BJ (cell line): Measurements from ENCODE around the gene MET. TPM values are rescaled to one million over a fixed set of nuclear protein-coding genes. Genes with fewer than 3 reads are reported as not detected.

Experiments used
- CTCF ChIA-PET: fragments of 350-600 bp; formaldehyde crosslinking; extraction: SDS; loops from one replicate; lab custom pipeline; 2021; ENCODE audit warnings: antibody characterized with exemption, inconsistent platforms; lab: Yijun Ruan, JAX
- POLR2A ChIA-PET: fragments of 300-600 bp; sonication (Branson Sonifier 250); formaldehyde crosslinking; extraction: SDS; loops from one replicate; lab custom pipeline; 2021; ENCODE audit warnings: antibody characterized with exemption; lab: Charles Lee
- DNase-seq: peaks from one replicate; pipeline ENCODE4 v3.0.0-alpha.2; 2011; ENCODE audit warnings: low read depth
- H3K27me3 ChIP-seq: 2 replicates; pipeline ENCODE4 v1.6.0; 2011; ENCODE audit warnings: low read length; ENCODE audit not compliant: control insufficient read depth, insufficient read depth
- H3K36me3 ChIP-seq: 2 replicates; pipeline ENCODE4 v1.5.1; 2011; ENCODE audit warnings: low read length; ENCODE audit not compliant: control insufficient read depth, insufficient read depth
- H3K4me3 ChIP-seq: 2 replicates; pipeline ENCODE4 v1.5.1; 2011; ENCODE audit warnings: low read depth, mild to moderate bottlenecking, control low read depth, low read length
- polyA plus RNA-seq: library from polyadenylated mRNA; depleted of rRNA; stranded (reverse); fragments of >200 nt; gene quantifications from 2 replicates; pipeline ENCODE4 v1.2.3, GENCODE V29; 2011
- TF ChIP-seq, protein P1 (sequence below): IDR thresholded peaks from 2 replicates; pipeline ENCODE4 v1.5.1; 2011; ENCODE audit warnings: low read depth, mild to moderate bottlenecking, control low read depth, inconsistent platforms, low read length, moderate library complexity; ENCODE audit not compliant: insufficient read depth

Gene MET
- polyA plus RNA-seq, 1 experiment = 68.3 TPM

DNA sequence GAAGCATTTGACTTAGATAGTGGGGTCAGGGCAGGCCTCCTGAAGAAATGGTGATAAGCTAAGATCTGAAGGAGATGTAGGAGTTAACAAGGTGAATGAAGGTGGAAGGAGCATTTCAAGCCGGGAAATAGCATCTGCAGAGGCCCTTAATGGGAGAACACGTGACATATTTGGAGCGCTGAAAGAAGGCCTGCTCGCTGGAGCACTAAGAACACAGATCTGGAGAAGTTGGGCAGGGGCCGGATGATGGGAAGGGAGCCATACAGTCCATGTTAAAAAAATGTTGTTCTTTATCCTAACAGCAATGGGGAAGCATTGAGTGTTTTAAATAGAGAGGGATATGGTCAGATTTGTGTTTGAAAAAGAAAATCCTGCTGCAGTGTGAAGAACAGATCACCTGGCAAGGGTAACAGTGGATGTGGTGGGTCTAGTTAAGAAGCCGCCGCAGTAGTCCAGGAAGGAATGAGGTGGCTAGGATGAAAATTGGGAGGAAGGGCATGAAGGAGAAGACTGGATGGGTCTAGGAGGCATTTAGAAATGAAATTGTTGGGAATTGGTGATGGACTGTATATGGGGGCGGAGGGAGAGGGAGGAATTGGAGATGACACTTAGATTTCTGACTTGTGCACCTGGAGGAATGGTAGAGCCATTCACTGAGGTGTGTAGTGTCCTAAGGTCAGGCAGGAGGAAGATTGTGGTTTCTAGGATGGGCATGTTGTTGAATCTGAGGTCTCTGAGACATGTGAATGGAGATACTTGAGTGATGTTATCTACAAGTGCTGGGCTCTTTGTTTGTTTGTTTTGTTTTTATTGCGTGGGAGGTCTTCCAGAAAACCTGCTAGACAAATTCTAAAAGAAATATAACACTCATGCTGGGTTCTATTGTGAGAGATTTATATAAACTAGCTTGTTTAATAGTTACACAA, 58.4 kb downstream of the MET start:
- Histone ChIP-seq H3K27me3 (no peaks in the 10 kb centered on the region), H3K4me3 (no peak overlapping the region), H3K36me3 (no peaks in the 10 kb centered on the region)
- DNase-seq = no peak
- ChIA-PET POLR2A (no interaction called here), CTCF (no interaction called here)
- TF ChIP-seq, protein P1, sequence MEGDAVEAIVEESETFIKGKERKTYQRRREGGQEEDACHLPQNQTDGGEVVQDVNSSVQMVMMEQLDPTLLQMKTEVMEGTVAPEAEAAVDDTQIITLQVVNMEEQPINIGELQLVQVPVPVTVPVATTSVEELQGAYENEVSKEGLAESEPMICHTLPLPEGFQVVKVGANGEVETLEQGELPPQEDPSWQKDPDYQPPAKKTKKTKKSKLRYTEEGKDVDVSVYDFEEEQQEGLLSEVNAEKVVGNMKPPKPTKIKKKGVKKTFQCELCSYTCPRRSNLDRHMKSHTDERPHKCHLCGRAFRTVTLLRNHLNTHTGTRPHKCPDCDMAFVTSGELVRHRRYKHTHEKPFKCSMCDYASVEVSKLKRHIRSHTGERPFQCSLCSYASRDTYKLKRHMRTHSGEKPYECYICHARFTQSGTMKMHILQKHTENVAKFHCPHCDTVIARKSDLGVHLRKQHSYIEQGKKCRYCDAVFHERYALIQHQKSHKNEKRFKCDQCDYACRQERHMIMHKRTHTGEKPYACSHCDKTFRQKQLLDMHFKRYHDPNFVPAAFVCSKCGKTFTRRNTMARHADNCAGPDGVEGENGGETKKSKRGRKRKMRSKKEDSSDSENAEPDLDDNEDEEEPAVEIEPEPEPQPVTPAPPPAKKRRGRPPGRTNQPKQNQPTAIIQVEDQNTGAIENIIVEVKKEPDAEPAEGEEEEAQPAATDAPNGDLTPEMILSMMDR = no peak

DNA sequence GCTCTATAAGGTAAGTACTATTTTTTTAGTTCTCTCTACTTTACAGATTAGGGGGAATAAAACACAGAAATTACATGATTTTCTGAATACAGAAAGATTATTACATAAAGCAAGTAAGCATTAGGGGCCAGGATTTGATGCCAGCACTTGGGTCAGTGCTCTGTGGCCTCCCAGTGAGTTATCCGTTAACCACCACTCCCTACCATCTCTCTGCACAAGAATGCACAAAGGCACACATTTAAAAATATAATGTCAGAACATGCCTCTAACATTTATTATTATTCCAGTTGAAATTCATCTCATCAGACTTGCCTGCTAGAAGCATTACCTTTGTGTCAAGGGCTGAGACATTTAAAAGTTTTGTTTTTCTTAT, 59.0 kb downstream of the MET start:
- TF ChIP-seq, protein P1 = no peak
- CTCF ChIA-PET = interaction anchor here (0.5 kb wide), 1 partner anchor 186 kb away, joined by 4 read pairs; no protein-coding TSS in a partner anchor
- POLR2A ChIA-PET = no interaction called here

DNA sequence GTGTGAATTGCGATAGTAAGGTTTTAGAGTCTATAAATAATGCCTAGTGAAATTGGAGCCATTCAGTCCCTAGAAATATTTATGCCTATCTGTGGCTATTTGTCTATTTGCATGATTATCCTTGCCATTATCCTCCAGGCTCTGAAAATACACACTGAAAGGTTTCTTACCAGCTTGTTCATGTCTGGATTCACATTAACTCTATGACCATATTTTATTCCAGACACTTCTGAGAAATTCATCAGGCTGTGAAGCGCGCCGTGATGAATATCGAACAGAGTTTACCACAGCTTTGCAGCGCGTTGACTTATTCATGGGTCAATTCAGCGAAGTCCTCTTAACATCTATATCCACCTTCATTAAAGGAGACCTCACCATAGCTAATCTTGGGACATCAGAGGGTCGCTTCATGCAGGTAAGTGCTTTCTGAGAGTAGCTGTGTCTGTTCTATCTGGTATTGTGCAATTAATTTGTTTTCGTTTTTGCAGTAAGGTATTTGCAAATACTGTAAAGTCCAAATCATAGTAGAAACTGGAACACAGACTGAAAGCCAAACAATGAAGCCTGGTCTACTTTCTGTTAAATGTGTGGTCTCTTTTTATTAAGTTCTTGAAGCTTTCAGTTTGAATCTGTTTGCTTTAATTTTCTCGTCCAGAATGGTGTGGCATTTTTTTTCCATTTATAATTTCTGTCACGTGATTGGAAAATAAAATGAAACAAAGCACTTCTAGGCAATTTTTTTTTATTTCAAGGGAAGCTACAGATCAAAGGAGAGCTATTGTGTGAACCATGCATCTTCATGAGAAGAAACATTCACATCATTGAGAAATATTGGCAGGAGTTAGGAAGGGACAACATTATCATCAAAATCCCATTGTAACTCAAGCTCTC, 59.7 kb downstream of the MET start:
- ChIA-PET POLR2A (no interaction called here), CTCF (interaction anchor here (0.5 to 1.2 kb wide), 4 partner anchors 10 to 1596 kb away, joined by 3 to 4 read pairs (median 4); no protein-coding TSS in a partner anchor)
- H3K4me3 ChIP-seq = no peak overlapping the region
- TF ChIP-seq, protein P1 = no peak
- no peaks in the 10 kb centered on the region for H3K36me3 ChIP-seq
- DNase-seq = no peak
- no peaks in the 10 kb centered on the region for H3K27me3 ChIP-seq

More for the DNA sequence above, 59.0 kb downstream of the MET start:
- H3K27me3 ChIP-seq = no peaks in the 10 kb centered on the region
- H3K4me3 ChIP-seq = no peak overlapping the region
- DNase-seq = no peak
- H3K36me3 ChIP-seq = no peaks in the 10 kb centered on the region

DNA sequence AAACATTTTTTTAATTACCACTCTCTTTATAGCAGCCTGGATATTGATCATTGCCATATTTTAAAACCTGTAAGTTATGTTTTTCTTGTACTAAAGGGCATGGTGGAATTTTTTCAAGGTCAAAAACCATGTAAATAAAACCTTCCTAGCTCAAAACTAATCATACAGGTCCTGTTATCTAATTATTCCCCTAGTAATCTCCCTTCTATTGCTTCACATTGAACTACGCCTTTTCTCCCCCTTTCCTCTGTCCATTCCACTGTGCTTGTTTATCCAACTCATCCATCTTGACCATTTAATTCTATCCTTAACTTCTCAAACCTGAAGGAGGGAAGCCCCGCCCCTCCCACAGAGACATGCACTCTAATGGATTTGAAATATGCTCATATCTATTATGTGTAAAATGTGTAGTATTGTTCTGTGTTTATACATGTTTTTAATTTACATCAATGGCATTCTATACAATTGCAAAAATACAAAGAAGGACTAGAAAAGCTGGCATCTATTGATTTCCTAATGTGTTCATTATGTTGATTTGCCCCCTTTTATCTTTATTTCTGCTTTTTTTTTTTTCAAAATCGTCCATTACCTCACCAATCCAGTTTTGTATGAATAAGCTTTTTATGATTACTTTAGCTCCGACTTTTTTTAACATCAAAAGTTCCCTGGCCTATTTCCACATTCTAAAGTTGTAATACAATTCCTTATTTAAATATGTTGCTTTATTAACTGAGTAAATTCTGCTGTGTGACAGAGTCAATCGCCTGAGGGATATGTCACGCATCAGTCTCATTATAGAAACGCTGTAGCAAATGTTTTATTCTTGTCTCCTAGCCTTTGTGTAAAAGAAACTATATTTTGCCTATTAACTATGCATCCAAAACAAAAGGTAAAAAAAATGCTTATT, 61.0 kb downstream of the MET start:
- Histone ChIP-seq H3K4me3 (no peak overlapping the region), H3K36me3 (no peaks in the 10 kb centered on the region), H3K27me3 (no peaks in the 10 kb centered on the region)
- ChIA-PET POLR2A (no interaction called here), CTCF (interaction anchor here (0.5 to 1.2 kb wide), 3 partner anchors 8 to 1598 kb away, joined by 3 to 4 read pairs (median 3); no protein-coding TSS in a partner anchor)
- DNase-seq = no peak
- TF ChIP-seq, protein P1 = no peak
